ENCODE measurements around the gene PAPLN.

Gene PAPLN

GRCh38 chr14:73231981-73232851 lies 5.1 kb upstream of the PAPLN start:
- DNase-seq, result no peak

- DNase-seq, result no peak
These were observed 4.3 kb upstream of the PAPLN start for GRCh38 chr14:73232984-73233383.

GRCh38 chr14:73233564-73233963 lies 3.7 kb upstream of the PAPLN start:
- DNase-seq, result no peak

- no peak for DNase-seq
These were observed 3.3 kb upstream of the PAPLN start for GRCh38 chr14:73234029-73234428.

GRCh38 chr14:73234586-73235394 lies 2.5 kb upstream of the PAPLN start:
- no peak for DNase-seq

GRCh38 chr14:73235531-73236155 lies 1.7 kb upstream of the PAPLN start:
- DNase-seq, result no peak

- no peak for DNase-seq
These were observed 1.1 kb upstream of the PAPLN start for GRCh38 chr14:73236157-73236556.

GRCh38 chr14:73236752-73237218 lies 521 bp upstream of the PAPLN start:
- DNase-seq, result no peak

GRCh38 chr14:73237786-73238423 lies 599 bp downstream of the PAPLN start:
- DNase-seq, result no peak

- DNase-seq, result no peak
These were observed 1.1 kb downstream of the PAPLN start for GRCh38 chr14:73238424-73238852.

GRCh38 chr14:73238941-73239340 lies 1.6 kb downstream of the PAPLN start:
- no peak for DNase-seq

GRCh38 chr14:73239393-73240241 lies 2.3 kb downstream of the PAPLN start:
- DNase-seq, result no peak

GRCh38 chr14:73240816-73241480 lies 3.6 kb downstream of the PAPLN start:
- peak in 1 of 2 donors; percentile 25 for DNase-seq

GRCh38 chr14:73241481-73242165 lies 4.3 kb downstream of the PAPLN start:
- no peak for DNase-seq

- no peak for DNase-seq
These were observed 5.1 kb downstream of the PAPLN start for GRCh38 chr14:73242357-73242901.

- no peak for DNase-seq
These were observed 6.0 kb downstream of the PAPLN start for GRCh38 chr14:73243341-73243740.

- no peak for DNase-seq
These were observed 6.4 kb downstream of the PAPLN start for GRCh38 chr14:73243748-73244147.

- no peak for DNase-seq
These were observed 7.4 kb downstream of the PAPLN start for GRCh38 chr14:73244541-73245290.

Measured in CD4-positive, alpha-beta T cell treated with Interferon alpha-2 for 1 hour (primary cell).